ENCODE results near the gene OAS3.

GRCh38 chr12:112927475-112927874 is 10.8 kb upstream of the OAS3 start:
- no peak for TF ChIP-seq CTCF (IDR thresholded peaks at IDR 0.05)
- TF ChIP-seq ZFX (IDR thresholded peaks at IDR 0.05; ENCODE audit: borderline replicate concordance), result no peak

Data from 22Rv1 (cell line).